Left lung (tissue), 10 donors: ENCODE data around the gene BRD7. TPM values are rescaled to one million over a fixed set of nuclear protein-coding genes. Genes with fewer than 3 reads are reported as not detected.

Experiments
- ATAC-seq: fragments of 200-7000 bp; cut with Tn5 transposase; one replicate; pipeline ENCODE4 v1.9.1; 2020; ENCODE audit warnings: moderate library complexity
- DNase-seq, 4 donors: peaks; one replicate each; pipeline ENCODE4 v3.0.0-alpha.2; 2013 to 2020
- H3K27ac ChIP-seq, 2 donors: fragments of 200-600 bp; sonication (generic) in 1 of 2; one replicate each; pipeline versions ENCODE4 v1.5.0 to v1.8.0; 2020 to 2021
- H3K27me3 ChIP-seq, 2 donors: fragments of 200-600 bp; sonication (generic) in 1 of 2; one replicate each; pipeline versions ENCODE4 v1.5.0 to v1.8.0; 2020 to 2021
- H3K36me3 ChIP-seq, 2 donors: fragments of 200-600 bp; sonication (generic) in 1 of 2; one replicate each; pipeline versions ENCODE4 v1.5.0 to v1.8.0; 2020 to 2021
- H3K4me1 ChIP-seq, 2 donors: fragments of 200-600 bp; one replicate each; pipeline ENCODE4 v1.8.0; 2021
- H3K4me3 ChIP-seq, 2 donors: fragments of 200-600 bp; sonication (generic) in 1 of 2; one replicate each; pipeline versions ENCODE4 v1.5.0 to v1.8.0; 2020 to 2021; ENCODE audit warnings: mild to moderate bottlenecking in 1 of 2
- H3K9me3 ChIP-seq, 2 donors: fragments of 200-600 bp; sonication (generic) in 1 of 2; one replicate each; pipeline versions ENCODE4 v1.5.0 to v1.8.0; 2020 to 2021
- intact Hi-C, 2 donors: fragments of 100-400 bp; cut with DNase I; formaldehyde crosslinking; loops; one replicate each; pipeline versions ENCODE4 v1.11.2 to v1.14.2; 2022
- polyA plus RNA-seq, 6 donors: library from polyadenylated mRNA; unstranded; fragments of 120-200 nt; gene quantifications; one replicate each; pipeline ENCODE4 v1.2.1, GENCODE V29; 2013; ENCODE audit not compliant: insufficient read length in 6 of 6
- total RNA-seq, 2 donors: library from RNA; stranded (reverse); fragmentation: NEBNext Ultra II Directional; extraction: Animal tissue kit (Norgen Biotek cat#: 25700); gene quantifications; one replicate each; pipeline ENCODE4 v1.2.1, GENCODE V29; 2021
- TF ChIP-seq, protein P1 (sequence below), 2 donors: fragments of 200-600 bp; sonication (generic) in 1 of 2; IDR thresholded peaks; one replicate each; pipeline versions ENCODE4 v1.5.0 to v1.8.0; 2021; ENCODE audit warnings: antibody characterized with exemption in 2 of 2
- donor health status: DM: no; HTN: yes; CAD: no.
- donor health status: DM: no; HTN: no; CAD: no.

BRD7 gene
- total and polyA plus RNA-seq, 8 donors = 59.8 to 113 (median 97.6) TPM

DNA sequence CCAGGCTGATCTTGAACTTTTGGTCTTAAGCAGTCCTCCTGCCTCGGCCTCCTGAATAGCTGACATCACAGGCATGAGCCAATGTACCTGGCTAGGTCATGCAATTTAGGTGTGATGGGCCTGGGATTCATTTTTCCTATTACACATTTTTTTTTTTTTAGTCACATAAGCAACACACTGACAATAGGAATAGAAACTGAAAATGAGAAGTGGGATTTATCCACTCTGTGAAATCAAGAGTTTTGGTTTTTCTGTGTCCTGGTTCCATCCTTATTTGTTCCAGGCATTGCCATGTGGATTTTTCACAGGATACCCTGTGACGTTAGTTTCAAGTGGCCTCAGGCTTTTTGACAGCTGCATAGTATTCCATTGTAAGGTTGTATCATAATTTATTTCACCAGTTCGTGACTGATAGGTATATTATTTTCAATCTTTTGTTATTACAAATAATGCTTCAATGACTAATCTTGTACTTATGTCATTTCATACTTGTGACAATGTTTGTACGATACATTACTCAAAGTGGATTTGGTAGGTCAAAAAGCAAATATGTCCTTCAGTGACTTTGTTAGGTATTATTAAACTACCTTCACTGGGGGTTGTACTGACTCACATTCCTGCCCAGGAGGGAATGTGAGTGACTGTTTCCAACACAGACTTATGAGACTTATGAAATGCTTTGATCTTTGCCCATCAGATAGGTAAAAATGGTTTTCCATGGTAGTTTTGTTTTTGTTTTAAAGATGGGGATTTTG, 91.8 kb downstream of the BRD7 start:
- Histone ChIP-seq H3K27ac (peak overlapping the region in 1 of 2 donors; percentile 93), H3K9me3 (no peaks in the 10 kb centered on the region), H3K27me3 (no peaks in the 10 kb centered on the region), H3K36me3 (no peaks in the 10 kb centered on the region), H3K4me3 (no peak overlapping the region), H3K4me1 (peaks cover 0 to 91% of the 10 kb centered on the region in 2 donors)
- DNase-seq (no peak), ATAC-seq (no peak)
- intact Hi-C loops = no loop called here
- TF ChIP-seq, protein P1, sequence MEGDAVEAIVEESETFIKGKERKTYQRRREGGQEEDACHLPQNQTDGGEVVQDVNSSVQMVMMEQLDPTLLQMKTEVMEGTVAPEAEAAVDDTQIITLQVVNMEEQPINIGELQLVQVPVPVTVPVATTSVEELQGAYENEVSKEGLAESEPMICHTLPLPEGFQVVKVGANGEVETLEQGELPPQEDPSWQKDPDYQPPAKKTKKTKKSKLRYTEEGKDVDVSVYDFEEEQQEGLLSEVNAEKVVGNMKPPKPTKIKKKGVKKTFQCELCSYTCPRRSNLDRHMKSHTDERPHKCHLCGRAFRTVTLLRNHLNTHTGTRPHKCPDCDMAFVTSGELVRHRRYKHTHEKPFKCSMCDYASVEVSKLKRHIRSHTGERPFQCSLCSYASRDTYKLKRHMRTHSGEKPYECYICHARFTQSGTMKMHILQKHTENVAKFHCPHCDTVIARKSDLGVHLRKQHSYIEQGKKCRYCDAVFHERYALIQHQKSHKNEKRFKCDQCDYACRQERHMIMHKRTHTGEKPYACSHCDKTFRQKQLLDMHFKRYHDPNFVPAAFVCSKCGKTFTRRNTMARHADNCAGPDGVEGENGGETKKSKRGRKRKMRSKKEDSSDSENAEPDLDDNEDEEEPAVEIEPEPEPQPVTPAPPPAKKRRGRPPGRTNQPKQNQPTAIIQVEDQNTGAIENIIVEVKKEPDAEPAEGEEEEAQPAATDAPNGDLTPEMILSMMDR (IDR thresholded peaks at IDR 0.05) = no peak

DNA sequence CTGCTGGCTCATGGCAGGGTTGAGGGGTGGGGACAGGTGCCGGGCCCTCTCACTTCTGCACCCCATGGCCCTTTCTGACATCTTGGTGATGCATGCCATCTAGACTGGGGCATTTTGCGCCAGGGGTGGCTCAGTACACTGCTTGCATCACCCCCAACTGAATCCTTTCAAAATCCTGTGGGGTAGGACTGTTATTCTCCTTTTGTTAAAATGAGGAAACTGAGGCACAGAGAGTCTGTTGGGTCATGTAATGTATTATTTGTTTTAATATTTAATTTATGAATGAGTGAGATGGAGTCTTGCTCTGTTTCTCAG, 92.5 kb downstream of the BRD7 start:
- intact Hi-C loops = no loop called here
- Histone ChIP-seq H3K27ac (peak overlapping the region in 1 of 2 donors; percentile 89), H3K4me3 (peak overlapping the region in 1 of 2 donors; percentile 58), H3K4me1 (peaks cover 0 to 91% of the 10 kb centered on the region in 2 donors), H3K36me3 (no peaks in the 10 kb centered on the region), H3K27me3 (no peaks in the 10 kb centered on the region), H3K9me3 (no peaks in the 10 kb centered on the region)
- TF ChIP-seq, protein P1 (IDR thresholded peaks at IDR 0.05) = no peak
- ATAC-seq (no peak), DNase-seq (no peak)

DNA sequence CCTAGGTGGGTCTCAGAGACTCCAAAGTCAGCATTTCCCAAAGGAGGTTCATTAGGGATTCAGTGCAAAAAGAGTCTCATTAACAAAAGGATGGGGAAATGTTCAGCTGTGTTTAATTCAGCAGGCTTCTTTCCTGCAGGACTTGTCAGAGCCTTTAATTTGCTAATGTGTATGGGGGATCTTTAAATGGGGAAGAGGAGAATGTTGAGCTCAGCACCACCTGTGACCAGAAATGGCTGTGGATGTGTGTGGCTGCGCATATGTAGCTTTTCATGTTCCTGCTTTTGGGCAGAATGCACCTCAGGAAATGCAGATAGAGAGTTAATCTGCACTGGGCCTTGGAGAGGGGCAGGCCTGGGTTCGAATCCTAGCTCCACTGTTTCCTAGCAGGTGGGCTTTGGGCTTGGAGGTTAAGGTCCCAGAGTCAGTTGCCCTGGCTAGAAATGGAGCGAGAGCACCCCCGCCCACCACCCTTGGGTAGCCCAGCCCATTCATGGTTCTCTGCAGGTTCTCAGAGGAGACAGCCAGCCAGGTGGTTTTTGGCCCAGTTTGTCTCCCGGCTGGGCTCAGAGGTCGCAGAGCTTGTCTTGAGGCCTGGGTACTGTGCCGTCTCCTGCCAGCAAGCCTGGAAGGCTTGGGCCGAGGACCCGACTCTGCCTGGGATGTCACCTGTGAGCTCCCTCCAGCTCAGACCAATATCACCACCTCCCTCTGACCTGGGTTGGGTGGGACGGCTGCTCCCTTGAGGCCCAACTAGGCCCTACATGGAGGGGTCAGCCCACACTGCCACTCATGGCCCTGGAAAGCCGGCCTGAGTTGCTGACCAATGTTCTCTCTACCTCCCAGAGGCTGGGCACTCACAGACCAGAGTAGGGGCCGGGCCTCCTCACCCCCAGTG, 93.1 kb downstream of the BRD7 start:
- Histone ChIP-seq H3K9me3 (no peaks in the 10 kb centered on the region), H3K27me3 (no peaks in the 10 kb centered on the region), H3K27ac (peak overlapping the region; percentile 79 to 89), H3K36me3 (no peaks in the 10 kb centered on the region), H3K4me3 (peak overlapping the region in 1 of 2 donors; percentile 58), H3K4me1 (peaks cover 0 to 91% of the 10 kb centered on the region in 2 donors)
- TF ChIP-seq, protein P1 (IDR thresholded peaks at IDR 0.05) = no peak
- intact Hi-C loops = no loop called here
- DNase-seq = peak in 2 of 4 donors; percentile 21 to 57
- ATAC-seq = no peak

DNA sequence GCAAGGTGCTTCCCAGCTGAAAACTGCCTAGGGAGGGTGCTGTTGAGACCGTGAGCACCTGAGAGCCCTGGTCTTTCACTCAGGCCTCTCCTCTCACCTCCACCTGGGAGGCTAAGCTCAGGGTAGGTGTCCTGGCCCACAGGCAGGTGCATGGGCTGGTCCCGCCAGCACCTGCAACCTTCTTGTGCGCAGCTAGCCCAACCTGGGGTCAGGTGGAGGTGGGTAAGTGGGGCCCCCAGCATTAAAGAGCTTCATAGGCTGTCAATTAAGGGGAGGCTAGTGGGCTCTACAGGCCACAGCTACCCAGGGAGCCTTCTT, 93.7 kb downstream of the BRD7 start:
- Histone ChIP-seq H3K27ac (peak overlapping the region; percentile 79 to 89), H3K36me3 (no peaks in the 10 kb centered on the region), H3K27me3 (no peaks in the 10 kb centered on the region), H3K4me3 (peak overlapping the region; percentile 13 to 58), H3K9me3 (no peaks in the 10 kb centered on the region), H3K4me1 (peaks cover 0 to 91% of the 10 kb centered on the region in 2 donors)
- TF ChIP-seq, protein P1 (IDR thresholded peaks at IDR 0.05) = no peak
- intact Hi-C loops = no loop called here
- ATAC-seq (no peak), DNase-seq (peak in 2 of 4 donors; percentile 32 to 38)
